HG03439 (cell line): ENCODE measurements around the gene DOCK10.

Source experiments
- ATAC-seq: cut with Tn5 transposase; IDR thresholded peaks from one replicate; pipeline ENCODE4 v1.9.1; 2021; ENCODE audit warnings: mild to moderate bottlenecking, moderate library complexity; ENCODE audit not compliant: unreplicated experiment

DOCK10 gene

GRCh38 chr2:224982910-224983711 is 59.2 kb downstream of the DOCK10 start:
- peak; percentile 52 for ATAC-seq

GRCh38 chr2:224982226-224982625 is 60.0 kb downstream of the DOCK10 start:
- ATAC-seq = no peak

GRCh38 chr2:224976629-224977525 is 65.4 kb downstream of the DOCK10 start:
- ATAC-seq = peak; percentile 44

GRCh38 chr2:224975761-224976160 is 66.5 kb downstream of the DOCK10 start:
- ATAC-seq = no peak

- ATAC-seq = peak; percentile 41
Measured at GRCh38 chr2:224973112-224974016, 68.9 kb downstream of the DOCK10 start.

GRCh38 chr2:224971214-224971613 is 71.1 kb downstream of the DOCK10 start:
- no peak for ATAC-seq

- ATAC-seq = no peak
Measured at GRCh38 chr2:224970311-224970710, 72.0 kb downstream of the DOCK10 start.

GRCh38 chr2:224969633-224970260 is 72.5 kb downstream of the DOCK10 start:
- ATAC-seq = no peak

GRCh38 chr2:224969095-224969494 is 73.2 kb downstream of the DOCK10 start:
- ATAC-seq = no peak

- ATAC-seq = no peak
Measured at GRCh38 chr2:224968051-224968450, 74.2 kb downstream of the DOCK10 start.

- no peak for ATAC-seq
Measured at GRCh38 chr2:224966613-224967012, 75.7 kb downstream of the DOCK10 start.

GRCh38 chr2:224959556-224959955 is 82.7 kb downstream of the DOCK10 start:
- no peak for ATAC-seq

- ATAC-seq = no peak
Measured at GRCh38 chr2:224958873-224959272, 83.4 kb downstream of the DOCK10 start.

GRCh38 chr2:224958462-224958857 is 83.8 kb downstream of the DOCK10 start:
- no peak for ATAC-seq

- ATAC-seq = peak; percentile 87
Measured at GRCh38 chr2:224957540-224958461, 84.5 kb downstream of the DOCK10 start.

- ATAC-seq = no peak
Measured at GRCh38 chr2:224956706-224957105, 85.6 kb downstream of the DOCK10 start.

- ATAC-seq = no peak
Measured at GRCh38 chr2:224954980-224955379, 87.3 kb downstream of the DOCK10 start.

- peak; percentile 42 for ATAC-seq
Measured at GRCh38 chr2:224952936-224953657, 89.2 kb downstream of the DOCK10 start.
